MM.1S (cell line): ENCODE results near the gene ANKRD1.

Experiments
- DNase-seq: peaks from one replicate; pipeline ENCODE4 v3.0.0-alpha.2; 2015
- H2AFZ ChIP-seq: fragments of 300-600 bp; sonication (generic); 2 replicates; pipeline ENCODE4 v1.6.0; 2016; ENCODE audit warnings: antibody characterized with exemption, low read length
- H3F3A ChIP-seq: fragments of 300-600 bp; sonication (generic); 2 replicates; pipeline ENCODE4 v1.6.1; 2016; ENCODE audit warnings: mild to moderate bottlenecking, antibody characterized with exemption, low read length, moderate library complexity, mixed read lengths; ENCODE audit not compliant: insufficient read depth
- H3K27ac ChIP-seq: fragments of 300-600 bp; sonication (generic); 2 replicates; pipeline ENCODE4 v1.5.1; 2016; ENCODE audit warnings: mild to moderate bottlenecking, low read length
- H3K27me3 ChIP-seq: fragments of 300-600 bp; sonication (generic); replicated peaks from 2 replicates; pipeline ENCODE4 v1.6.0; 2016; ENCODE audit warnings: low read length; ENCODE audit not compliant: insufficient read depth
- H3K36me3 ChIP-seq: fragments of 300-600 bp; sonication (generic); replicated peaks from 2 replicates; pipeline ENCODE4 v1.6.1; 2016; ENCODE audit warnings: mild to moderate bottlenecking, low read length, mixed read lengths; ENCODE audit not compliant: insufficient read depth
- H3K4me1 ChIP-seq: fragments of 300-600 bp; sonication (generic); 2 replicates; pipeline ENCODE4 v1.6.1; 2016; ENCODE audit warnings: low read length, mixed read lengths
- H3K4me2 ChIP-seq: fragments of 300-600 bp; sonication (generic); 2 replicates; pipeline ENCODE4 v1.6.0; 2016; ENCODE audit warnings: low read depth, low read length
- H3K4me3 ChIP-seq: fragments of 300-600 bp; sonication (generic); 2 replicates; pipeline ENCODE4 v1.5.1; 2016; ENCODE audit warnings: low read length, mixed read lengths
- H3K79me2 ChIP-seq: fragments of 300-600 bp; sonication (generic); 2 replicates; pipeline ENCODE4 v1.6.1; 2016; ENCODE audit warnings: mixed run types, low read length, mixed read lengths
- H3K9ac ChIP-seq: fragments of 300-600 bp; sonication (generic); 2 replicates; pipeline ENCODE4 v1.6.1; 2016; ENCODE audit warnings: low read length, mixed read lengths
- H3K9me2 ChIP-seq: fragments of 300-600 bp; sonication (generic); replicated peaks from 2 replicates; pipeline ENCODE4 v1.6.1; 2016; ENCODE audit warnings: mild to moderate bottlenecking, low read length, mixed read lengths; ENCODE audit not compliant: insufficient read depth
- H3K9me3 ChIP-seq: fragments of 300-600 bp; sonication (generic); replicated peaks from 2 replicates; pipeline ENCODE4 v1.6.1; 2016; ENCODE audit warnings: mild to moderate bottlenecking, low read length, mixed read lengths; ENCODE audit not compliant: insufficient read depth
- H4K20me1 ChIP-seq: fragments of 300-600 bp; sonication (generic); 2 replicates; pipeline ENCODE4 v1.6.1; 2016; ENCODE audit warnings: mild to moderate bottlenecking, low read length, moderate library complexity, mixed read lengths; ENCODE audit not compliant: insufficient read depth
- CTCF ChIP-seq: fragments of 300-600 bp; sonication (generic); IDR thresholded peaks from 2 replicates; pipeline ENCODE4 v1.5.1; 2016; ENCODE audit warnings: antibody characterized with exemption, low read length, mixed read lengths
- EZH2 ChIP-seq: fragments of 300-600 bp; sonication (generic); optimal IDR thresholded peaks from 2 replicates; pipeline ENCODE3; 2017; ENCODE audit warnings: low read depth, mild to moderate bottlenecking, antibody characterized with exemption, low read length, mixed read lengths
- EZH2phosphoT487 ChIP-seq: fragments of 300-600 bp; sonication (generic); IDR thresholded peaks from 2 replicates; pipeline ENCODE4 v1.6.1; 2018; ENCODE audit warnings: antibody characterized with exemption, low read length

ANKRD1 gene

GRCh38 chr10:90914992-90915765 is 5.7 kb downstream of the ANKRD1 start:
- Histone ChIP-seq H3K36me3 (no peaks in the 10 kb centered on the region), H4K20me1 (no peaks in the 10 kb centered on the region), H3K4me2 (no peak overlapping the region), H3K4me3 (no peak overlapping the region), H3K4me1 (no peaks in the 10 kb centered on the region), H3K9me2 (no peaks in the 10 kb centered on the region), H3K9me3 (no peaks in the 10 kb centered on the region), H3K27ac (no peak overlapping the region), H3K9ac (no peak overlapping the region), H3K79me2 (no peaks in the 10 kb centered on the region), H3F3A (no peaks in the 10 kb centered on the region), H2AFZ (no peak overlapping the region), H3K27me3 (no peaks in the 10 kb centered on the region)
- no peak for TF ChIP-seq CTCF
- no peak for TF ChIP-seq EZH2phosphoT487
- TF ChIP-seq EZH2 = no peak
- no peak for DNase-seq

- Histone ChIP-seq H3K27ac (no peak overlapping the region), H3K79me2 (no peaks in the 10 kb centered on the region), H3F3A (no peaks in the 10 kb centered on the region), H4K20me1 (no peaks in the 10 kb centered on the region), H3K4me1 (no peaks in the 10 kb centered on the region), H2AFZ (no peak overlapping the region), H3K4me3 (no peak overlapping the region), H3K4me2 (no peak overlapping the region), H3K36me3 (no peaks in the 10 kb centered on the region), H3K9me3 (no peaks in the 10 kb centered on the region), H3K27me3 (no peaks in the 10 kb centered on the region), H3K9ac (no peak overlapping the region), H3K9me2 (no peaks in the 10 kb centered on the region)
- TF ChIP-seq EZH2phosphoT487 (no peak), CTCF (no peak), EZH2 (no peak)
- DNase-seq = no peak
Observed at GRCh38 chr10:90913774-90914420, 7.0 kb downstream of the ANKRD1 start.

GRCh38 chr10:90912854-90913479 is 7.9 kb downstream of the ANKRD1 start:
- Histone ChIP-seq H3K4me1 (no peaks in the 10 kb centered on the region), H3K9me2 (no peaks in the 10 kb centered on the region), H3K9me3 (no peaks in the 10 kb centered on the region), H3K9ac (no peak overlapping the region), H4K20me1 (no peaks in the 10 kb centered on the region), H3K36me3 (no peaks in the 10 kb centered on the region), H3K4me2 (no peak overlapping the region), H2AFZ (no peak overlapping the region), H3K4me3 (no peak overlapping the region), H3F3A (no peaks in the 10 kb centered on the region), H3K27ac (no peak overlapping the region), H3K27me3 (no peaks in the 10 kb centered on the region), H3K79me2 (no peaks in the 10 kb centered on the region)
- DNase-seq = no peak
- TF ChIP-seq EZH2phosphoT487 = no peak
- TF ChIP-seq EZH2 = no peak
- TF ChIP-seq CTCF = no peak
